ENCODE results near the gene COX14.

The COX14 gene

DNA sequence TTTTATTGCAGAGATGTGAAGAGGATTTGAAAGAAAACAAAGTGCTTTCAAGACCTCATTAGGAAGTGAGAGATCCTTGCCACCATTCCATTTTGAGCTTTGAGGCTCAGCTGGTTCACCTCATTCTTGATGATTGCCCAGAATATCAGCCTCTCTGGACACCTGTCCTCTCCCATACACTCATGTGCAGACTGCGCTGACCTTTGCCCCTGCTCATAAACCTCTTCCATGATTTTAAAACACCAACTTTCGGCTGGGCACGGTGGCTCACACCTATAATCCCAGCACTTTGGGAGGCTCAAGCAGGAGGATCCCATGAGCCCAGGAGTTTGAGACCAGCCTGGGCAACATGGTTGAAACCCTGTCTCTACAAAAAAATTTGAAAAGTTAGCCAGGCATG, 8.9 kb downstream of the COX14 start:
- TF ChIP-seq, protein P1, sequence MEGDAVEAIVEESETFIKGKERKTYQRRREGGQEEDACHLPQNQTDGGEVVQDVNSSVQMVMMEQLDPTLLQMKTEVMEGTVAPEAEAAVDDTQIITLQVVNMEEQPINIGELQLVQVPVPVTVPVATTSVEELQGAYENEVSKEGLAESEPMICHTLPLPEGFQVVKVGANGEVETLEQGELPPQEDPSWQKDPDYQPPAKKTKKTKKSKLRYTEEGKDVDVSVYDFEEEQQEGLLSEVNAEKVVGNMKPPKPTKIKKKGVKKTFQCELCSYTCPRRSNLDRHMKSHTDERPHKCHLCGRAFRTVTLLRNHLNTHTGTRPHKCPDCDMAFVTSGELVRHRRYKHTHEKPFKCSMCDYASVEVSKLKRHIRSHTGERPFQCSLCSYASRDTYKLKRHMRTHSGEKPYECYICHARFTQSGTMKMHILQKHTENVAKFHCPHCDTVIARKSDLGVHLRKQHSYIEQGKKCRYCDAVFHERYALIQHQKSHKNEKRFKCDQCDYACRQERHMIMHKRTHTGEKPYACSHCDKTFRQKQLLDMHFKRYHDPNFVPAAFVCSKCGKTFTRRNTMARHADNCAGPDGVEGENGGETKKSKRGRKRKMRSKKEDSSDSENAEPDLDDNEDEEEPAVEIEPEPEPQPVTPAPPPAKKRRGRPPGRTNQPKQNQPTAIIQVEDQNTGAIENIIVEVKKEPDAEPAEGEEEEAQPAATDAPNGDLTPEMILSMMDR (conservative IDR thresholded peaks at IDR 0.05) = no peak
- no peak overlapping the region for H3K27ac ChIP-seq

DNA sequence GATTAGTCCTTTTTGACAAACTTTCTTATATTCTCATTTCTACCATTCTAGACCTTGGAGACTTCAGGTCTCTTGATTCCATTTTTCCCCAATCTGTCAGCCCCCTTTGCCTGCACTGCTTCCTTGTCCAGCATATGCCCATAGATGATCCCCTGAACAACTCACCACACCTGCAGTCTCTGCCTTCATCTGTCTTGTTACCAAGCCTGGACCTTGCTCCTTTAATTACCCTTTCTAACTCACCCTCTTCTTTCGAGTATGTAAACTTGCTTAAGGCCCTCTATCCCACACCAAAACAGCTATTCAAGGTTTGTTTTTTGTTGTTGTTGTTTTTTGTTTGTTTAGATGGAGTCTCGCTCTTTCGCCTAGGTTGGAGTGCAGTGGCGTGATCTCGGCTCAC, 9.6 kb downstream of the COX14 start:
- H3K27ac ChIP-seq = no peak overlapping the region
- TF ChIP-seq, protein P1 (conservative IDR thresholded peaks at IDR 0.05) = no peak

DNA sequence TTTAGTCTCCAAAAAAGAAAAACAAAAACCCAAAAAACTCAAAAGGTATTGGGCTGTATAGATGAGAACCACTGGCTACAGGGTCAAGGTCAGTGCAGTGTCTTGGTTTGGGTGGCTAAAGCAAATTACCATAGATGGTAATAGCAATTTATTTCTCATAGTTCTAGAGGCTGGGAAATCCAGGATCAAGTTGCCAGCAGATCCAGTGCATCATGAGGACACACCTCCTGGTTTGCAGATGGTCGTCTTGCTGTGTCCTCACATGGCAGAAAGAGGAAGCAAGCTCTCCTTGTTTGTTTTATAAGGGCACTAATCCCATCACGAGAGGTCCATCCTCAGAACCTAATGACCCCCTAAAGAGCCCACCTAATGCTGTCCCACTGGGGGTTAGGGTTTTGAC, 11.2 kb downstream of the COX14 start:
- TF ChIP-seq, protein P1 (conservative IDR thresholded peaks at IDR 0.05) = no peak
- no peak overlapping the region for H3K27ac ChIP-seq

DNA sequence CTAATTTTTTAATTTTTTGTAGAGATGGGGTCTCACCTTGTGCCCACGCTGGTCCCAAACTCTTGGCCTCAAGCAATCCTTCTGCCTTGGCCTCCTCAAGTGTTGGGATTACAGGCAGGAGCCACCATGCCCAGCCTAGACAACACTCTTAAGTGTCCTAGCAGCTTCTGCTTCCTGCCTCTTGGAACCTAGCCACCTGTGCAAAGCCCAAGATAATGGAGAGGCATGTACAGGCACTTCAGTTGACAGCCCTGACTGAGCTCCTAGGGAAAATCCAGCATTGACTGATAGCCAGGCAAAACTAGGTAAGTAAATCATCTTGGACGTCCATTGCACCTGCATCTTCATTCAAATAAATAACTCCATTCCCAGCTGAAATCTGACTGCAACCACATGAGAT, 15.5 kb downstream of the COX14 start:
- TF ChIP-seq, protein P1 (conservative IDR thresholded peaks at IDR 0.05) = no peak

DNA sequence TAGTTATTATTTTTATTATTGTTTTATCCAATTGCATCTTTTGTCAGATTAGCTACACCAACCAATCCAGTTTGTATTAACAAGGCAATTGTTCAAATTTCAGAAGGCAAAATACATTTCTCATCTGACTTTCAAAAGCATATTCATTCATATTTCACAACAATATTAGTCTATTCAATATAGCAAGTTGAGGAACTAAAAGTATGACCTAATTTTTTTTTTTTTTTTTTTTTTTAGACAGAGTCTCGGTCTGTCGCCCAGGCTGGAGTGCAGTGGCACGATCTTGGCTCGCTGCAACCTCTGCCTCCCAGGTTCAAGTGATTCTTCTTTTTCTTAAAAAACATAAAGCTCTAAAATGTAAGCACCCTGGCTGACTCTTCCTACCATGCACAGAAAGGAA, 17.3 kb downstream of the COX14 start:
- no peak overlapping the region for H3K27ac ChIP-seq
- TF ChIP-seq, protein P1 (conservative IDR thresholded peaks at IDR 0.05) = no peak

More for the DNA sequence above, 15.5 kb downstream of the COX14 start:
- H3K27ac ChIP-seq = no peak overlapping the region

DNA sequence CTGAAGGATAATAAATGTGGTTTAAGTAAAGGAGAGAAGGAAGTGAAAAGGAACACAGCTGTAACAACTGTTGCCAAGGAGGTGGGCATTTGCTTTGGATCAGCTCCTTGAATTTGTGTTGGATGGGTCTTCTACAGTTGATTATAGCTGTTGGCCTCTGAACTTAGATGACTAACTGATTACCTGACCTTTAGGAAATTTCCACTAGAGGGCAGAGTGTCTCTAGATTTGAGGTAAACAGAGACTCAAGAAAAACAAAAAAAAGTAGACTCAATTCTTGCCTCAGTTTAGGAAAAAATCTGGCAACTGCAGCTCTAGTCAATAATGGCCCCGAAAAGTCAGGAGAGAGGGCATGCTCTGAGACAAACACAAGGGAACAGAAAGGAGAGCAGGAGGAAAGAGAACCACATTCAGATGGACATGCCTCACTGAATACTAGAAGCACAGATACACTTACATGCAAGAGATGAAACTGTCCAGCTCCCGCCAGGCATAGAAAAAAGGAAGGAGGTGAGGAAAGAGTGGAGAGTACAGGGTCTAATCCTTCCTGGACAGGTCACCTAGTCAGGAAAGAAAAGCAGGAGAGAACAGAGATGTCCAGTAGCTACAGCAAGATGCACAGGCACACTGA, 20.6 kb downstream of the COX14 start:
- no peak overlapping the region for H3K27ac ChIP-seq
- TF ChIP-seq, protein P1 (conservative IDR thresholded peaks at IDR 0.05) = peak; percentile 69

DNA sequence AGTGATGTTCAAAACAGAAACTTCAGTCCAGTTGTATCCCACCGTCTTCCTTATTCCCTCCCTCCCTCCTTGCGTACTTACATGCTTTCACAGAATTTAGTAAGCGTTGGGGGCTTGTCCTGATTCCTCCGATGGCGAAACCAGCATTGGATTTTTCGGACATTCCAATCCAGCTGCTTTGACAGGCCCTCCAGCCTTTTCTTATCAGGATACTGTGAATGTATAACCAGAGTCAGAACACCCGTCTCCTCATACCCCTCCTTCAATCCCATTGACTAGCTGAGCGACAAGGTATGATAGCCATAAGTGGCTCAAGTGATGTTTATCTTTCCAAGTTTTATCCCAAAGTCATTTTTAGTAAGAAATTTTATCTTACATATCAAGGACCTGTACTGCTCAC, 31.0 kb downstream of the COX14 start:
- H3K27ac ChIP-seq = no peak overlapping the region
- TF ChIP-seq, protein P1 (conservative IDR thresholded peaks at IDR 0.05) = no peak

Measured in VCaP (cell line).